H9 (cell line): Measurements from ENCODE around the gene TBX15. TPM values are rescaled to one million over a fixed set of nuclear protein-coding genes. Genes with fewer than 3 reads are reported as not detected.
"Not testable (repeated sequence)": the region's sequence is repeated elsewhere in the genome, so short reads cannot be mapped to it uniquely, and the experiment has no call there.

Experiments used
- DNase-seq: peaks from one replicate; pipeline ENCODE4 v3.0.0-alpha.2; 2017
- H2AFZ ChIP-seq: one replicate; pipeline ENCODE4 v1.6.1; 2013; ENCODE audit warnings: mild to moderate bottlenecking, low read length, control low read depth, moderate library complexity
- H2AK5ac ChIP-seq: 2 replicates; pipeline ENCODE4 v1.6.1; 2013; ENCODE audit warnings: low read length, control low read depth, mixed read lengths; ENCODE audit not compliant: insufficient read length
- H2BK120ac ChIP-seq: one replicate; pipeline ENCODE4 v1.6.1; 2013; ENCODE audit warnings: low read depth, mild to moderate bottlenecking, low read length, control low read depth, inconsistent platforms; ENCODE audit not compliant: poor library complexity, severe bottlenecking
- H2BK12ac ChIP-seq: 2 replicates; pipeline ENCODE4 v1.6.1; 2013; ENCODE audit warnings: low read length, control low read depth, mixed read lengths, low read depth; ENCODE audit not compliant: insufficient read length
- H2BK15ac ChIP-seq: 2 replicates; pipeline ENCODE4 v1.6.1; 2013; ENCODE audit warnings: low read depth, low read length, control low read depth
- H2BK20ac ChIP-seq: one replicate; pipeline ENCODE4 v1.6.1; 2013; ENCODE audit warnings: low read depth, mild to moderate bottlenecking, low read length, control low read depth, inconsistent platforms; ENCODE audit not compliant: poor library complexity, severe bottlenecking
- H2BK5ac ChIP-seq: 2 replicates; pipeline ENCODE4 v1.6.1; 2013; ENCODE audit warnings: low read length, control low read depth, mixed read lengths; ENCODE audit not compliant: insufficient read length
- H3K14ac ChIP-seq: 2 replicates; pipeline ENCODE4 v1.6.1; 2013; ENCODE audit warnings: low read length, control low read depth; ENCODE audit not compliant: insufficient read depth
- H3K18ac ChIP-seq: 2 replicates; pipeline ENCODE4 v1.6.1; 2013; ENCODE audit warnings: low read depth, mild to moderate bottlenecking, mixed read lengths, low read length, control low read depth; ENCODE audit not compliant: insufficient read length
- H3K23ac ChIP-seq: 2 replicates; pipeline ENCODE4 v1.6.1; 2013; ENCODE audit warnings: low read length, control low read depth, mixed read lengths, low read depth; ENCODE audit not compliant: insufficient read length
- H3K23me2 ChIP-seq: 2 replicates; pipeline ENCODE4 v1.6.1; 2013; ENCODE audit warnings: low read depth, mild to moderate bottlenecking, mixed read lengths, low read length, control low read depth; ENCODE audit not compliant: insufficient read length, poor library complexity, severe bottlenecking
- H3K27ac ChIP-seq: 2 replicates; pipeline ENCODE4 v1.5.1; 2013; ENCODE audit warnings: low read length, control low read depth, mixed read lengths, low read depth; ENCODE audit not compliant: insufficient read length
- H3K27me3 ChIP-seq: 2 replicates; pipeline ENCODE4 v1.6.1; 2013; ENCODE audit warnings: low read length, control low read depth, inconsistent platforms; ENCODE audit not compliant: insufficient read depth
- H3K4ac ChIP-seq: 2 replicates; pipeline ENCODE4 v1.6.1; 2013; ENCODE audit warnings: low read depth, mild to moderate bottlenecking, control low read depth, inconsistent platforms, low read length, moderate library complexity
- H3K4me1 ChIP-seq: 2 replicates; pipeline ENCODE4 v1.6.1; 2013; ENCODE audit warnings: low read length, control low read depth, inconsistent platforms; ENCODE audit not compliant: insufficient read depth
- H3K4me2 ChIP-seq: 2 replicates; pipeline ENCODE4 v1.6.1; 2013; ENCODE audit warnings: low read length, control low read depth, mixed read lengths; ENCODE audit not compliant: insufficient read length, insufficient read depth
- H3K56ac ChIP-seq: 2 replicates; pipeline ENCODE4 v1.6.1; 2013; ENCODE audit warnings: low read depth, mild to moderate bottlenecking, mixed read lengths, low read length, control low read depth; ENCODE audit not compliant: insufficient read length
- H3K79me1 ChIP-seq: 2 replicates; pipeline ENCODE4 v1.6.1; 2013; ENCODE audit warnings: low read depth, mild to moderate bottlenecking, moderate library complexity, low read length, control low read depth, inconsistent platforms; ENCODE audit not compliant: insufficient read depth, poor library complexity, severe bottlenecking
- H3K79me2 ChIP-seq: 2 replicates; pipeline ENCODE4 v1.6.1; 2013; ENCODE audit warnings: low read length, control low read depth, inconsistent platforms; ENCODE audit not compliant: insufficient read depth
- H3K9ac ChIP-seq: 2 replicates; pipeline ENCODE4 v1.6.1; 2013; ENCODE audit warnings: low read length, control low read depth, mixed read lengths; ENCODE audit not compliant: insufficient read length; ENCODE audit errors: extremely low read depth
- H3K9me3 ChIP-seq: one replicate; pipeline ENCODE4 v1.6.1; 2013; ENCODE audit warnings: low read depth, low read length, inconsistent platforms; ENCODE audit not compliant: control insufficient read depth
- H3T11ph ChIP-seq: one replicate; pipeline ENCODE4 v1.6.1; 2013; ENCODE audit warnings: mild to moderate bottlenecking, low read length, control low read depth, inconsistent platforms
- H4K20me1 ChIP-seq: one replicate; pipeline ENCODE4 v1.6.1; 2013; ENCODE audit not compliant: control insufficient read depth, insufficient read length, insufficient read depth
- H4K5ac ChIP-seq: 2 replicates; pipeline ENCODE4 v1.6.1; 2013; ENCODE audit warnings: low read depth, mild to moderate bottlenecking, mixed read lengths, low read length, control low read depth; ENCODE audit not compliant: insufficient read length
- H4K8ac ChIP-seq: replicated peaks from 2 replicates; pipeline ENCODE4 v1.6.1; 2013; ENCODE audit warnings: low read length, control low read depth, mixed read lengths, low read depth; ENCODE audit not compliant: insufficient read length
- H4K91ac ChIP-seq: 2 replicates; pipeline ENCODE4 v1.6.1; 2013; ENCODE audit warnings: low read depth, mild to moderate bottlenecking, moderate library complexity, mixed read lengths, low read length, control low read depth; ENCODE audit not compliant: insufficient read length
- H3K27ac Mint-ChIP-seq, 3 experiments: 2 replicates in 2 of 3; 3 replicates in 1 of 3; pipeline ENCODE4 v1.8.0; 2020 to 2021; ENCODE audit warnings: mixed read lengths in 3 of 3, mild to moderate bottlenecking in 1 of 3, moderate library complexity in 1 of 3
- H3K27me3 Mint-ChIP-seq: 2 replicates; pipeline ENCODE4 v1.8.0; 2021; ENCODE audit warnings: low read depth, mild to moderate bottlenecking, moderate library complexity, mixed read lengths
- H3K36me3 Mint-ChIP-seq, 3 experiments: 2 replicates in 2 of 3; 3 replicates in 1 of 3; pipeline ENCODE4 v1.8.0; 2020 to 2021; ENCODE audit warnings: low read depth in 3 of 3, mixed read lengths in 3 of 3; ENCODE audit not compliant: insufficient read depth in 1 of 3
- H3K4me1 Mint-ChIP-seq, 2 experiments: 2 replicates each; pipeline ENCODE4 v1.8.0; 2020; ENCODE audit warnings: mixed read lengths in 2 of 2
- H3K4me3 Mint-ChIP-seq, 2 experiments: 2 replicates in 1 of 2; 3 replicates in 1 of 2; pipeline ENCODE4 v1.8.0; 2020 to 2021; ENCODE audit warnings: mild to moderate bottlenecking in 2 of 2, mixed read lengths in 2 of 2, moderate library complexity in 1 of 2
- H3K9me3 Mint-ChIP-seq, 2 experiments: 2 replicates in 1 of 2; 3 replicates in 1 of 2; pipeline ENCODE4 v1.8.0; 2020; ENCODE audit warnings: mild to moderate bottlenecking in 2 of 2, mixed read lengths in 2 of 2, moderate library complexity in 1 of 2
- CTCF ChIP-seq: fragments of 200-600 bp; sonication (generic); conservative IDR thresholded peaks from 3 replicates; pipeline ENCODE4 v1.8.0; 2021; ENCODE audit warnings: antibody characterized with exemption, mild to moderate bottlenecking
- WGBS: extraction: QIAGEN DNeasy Blood & Tissue Kit; methylation state at CpG from one replicate; pipeline ENCODE4 v1.1.7; 2013; ENCODE audit warnings: missing lambda C conversion rate, low lambda C conversion rate, mixed read lengths; ENCODE audit not compliant: insufficient read length; ENCODE audit errors: extremely low coverage; 5-methylcytosine and 5-hydroxymethylcytosine counted together
- total RNA-seq: library from RNA; stranded (reverse); gene quantifications from 2 replicates; pipeline ENCODE4 v1.2.1, GENCODE V29; 2021

Gene TBX15
- total RNA-seq, 1 experiment from 2014 or later = 0.07 TPM

DNA sequence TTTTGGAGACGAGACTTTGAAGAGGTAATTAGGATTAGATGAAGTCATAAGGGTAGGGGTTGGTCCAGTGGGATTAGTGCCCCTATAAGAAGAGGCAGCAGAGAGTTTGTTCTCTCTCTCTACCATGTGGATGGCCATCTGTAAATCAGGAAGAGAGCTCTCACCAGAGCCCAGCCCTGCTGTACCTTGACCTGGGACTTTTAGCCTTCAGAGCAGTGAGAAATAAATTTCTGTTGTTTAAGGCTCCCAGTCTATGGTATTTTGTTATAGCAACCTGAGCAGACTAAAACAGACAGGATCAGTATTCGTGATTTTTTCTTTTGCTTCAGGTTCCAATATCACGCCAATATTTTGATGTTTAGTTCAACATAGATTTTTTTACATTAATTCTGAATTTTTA, 30.0 kb downstream of the TBX15 start:
- Histone ChIP-seq H2AFZ (no peak overlapping the region), H3K79me2 (no peaks in the 10 kb centered on the region), H3K23me2 (no peaks in the 10 kb centered on the region), H3T11ph (no peak overlapping the region), H4K20me1 (no peaks in the 10 kb centered on the region), H3K4ac (no peak overlapping the region), H2BK20ac (no peak overlapping the region), H3K9ac (no peak overlapping the region), H2AK5ac (no peak overlapping the region), H3K4me2 (no peak overlapping the region), H3K56ac (no peak overlapping the region), H3K4me1 (peaks cover 8% of the 10 kb centered on the region; the same call in 1 of the 2 replicates), H3K18ac (no peak overlapping the region), H3K9me3 (no peaks in the 10 kb centered on the region), H4K91ac (no peak overlapping the region), H2BK5ac (no peak overlapping the region), H3K23ac (no peak overlapping the region), H3K27ac (no peak overlapping the region), H2BK15ac (no peak overlapping the region), H2BK12ac (no peak overlapping the region), H3K79me1 (no peaks in the 10 kb centered on the region), H4K5ac (no peak overlapping the region), H4K8ac (no peak overlapping the region), H3K27me3 (no peaks in the 10 kb centered on the region), H2BK120ac (no peak overlapping the region), H3K14ac (no peak overlapping the region)
- DNase-seq = no peak
- peaks cover 28% of the 10 kb centered on the region for H3K27me3 Mint-ChIP-seq
- peaks cover 0 to 3% (median 0%) of the 10 kb centered on the region in 3 experiments; a peak in 2 of 7 replicates for H3K36me3 Mint-ChIP-seq
- TF ChIP-seq CTCF = no peak
- H3K9me3 Mint-ChIP-seq = peaks cover 0 to 2% of the 10 kb centered on the region in 2 experiments; a peak in 1 of 5 replicates
- no peak overlapping the region for H3K4me3 Mint-ChIP-seq
- peaks cover 31 to 34% of the 10 kb centered on the region in 2 experiments for H3K4me1 Mint-ChIP-seq
- no peak overlapping the region for H3K27ac Mint-ChIP-seq
- WGBS = no CpG with 5 or more reads among the region's 3 CpGs

GRCh38 chr1:118957579-118957978, 30.6 kb downstream of the TBX15 start:
- not testable (repeated sequence) for H3K9ac ChIP-seq, H3K4ac ChIP-seq, DNase-seq, H3K4me2 ChIP-seq, H3K18ac ChIP-seq, H2BK15ac ChIP-seq, H3K23me2 ChIP-seq, H3K79me2 ChIP-seq, H2BK5ac ChIP-seq, H2BK120ac ChIP-seq, H3K56ac ChIP-seq, H3K27ac ChIP-seq, H3K4me3 Mint-ChIP-seq, H3T11ph ChIP-seq, H3K23ac ChIP-seq, H4K91ac ChIP-seq, H3K4me1 ChIP-seq, H3K79me1 ChIP-seq, H2AK5ac ChIP-seq, H4K20me1 ChIP-seq, H3K14ac ChIP-seq, H3K36me3 Mint-ChIP-seq, H2BK12ac ChIP-seq, H2AFZ ChIP-seq, H2BK20ac ChIP-seq, H3K27me3 ChIP-seq, H3K9me3 Mint-ChIP-seq, H3K9me3 ChIP-seq, H3K27ac Mint-ChIP-seq, H4K5ac ChIP-seq, H4K8ac ChIP-seq
- no CpG with 5 or more reads among the region's 7 CpGs for WGBS
- peaks cover 26% of the 10 kb centered on the region for H3K27me3 Mint-ChIP-seq
- H3K4me1 Mint-ChIP-seq = peaks cover 31 to 34% of the 10 kb centered on the region in 2 experiments
